HCT116 (cell line): Measurements from ENCODE around the gene FOXN3. TPM values are rescaled to one million over a fixed set of nuclear protein-coding genes. Genes with fewer than 3 reads are reported as not detected.

Experiments
- ATAC-seq: fragments of 200-7000 bp; cut with Tn5 transposase; 2 replicates; pipeline ENCODE4 v1.9.1; 2020; ENCODE audit warnings: mild to moderate bottlenecking, moderate library complexity
- BruUV-seq: library from RNA; stranded (reverse); fragments of 400-500 nt; replicated peaks from 2 replicates; lab custom pipeline; 2021; lab: Mats Ljungman, UMichigan
- CTCF ChIA-PET: fragments of 300-600 bp; sonication (Branson Sonifier 250); formaldehyde crosslinking; loops from one replicate; lab custom pipeline; 2021; ENCODE audit warnings: antibody characterized with exemption; lab: Charles Lee
- POLR2A ChIA-PET: fragments of 300-600, 350-600 bp; sonication (Branson Sonifier 250); formaldehyde crosslinking; loops from one replicate; lab custom pipeline; 2021; ENCODE audit warnings: antibody characterized with exemption; lab: Charles Lee
- RAD21 ChIA-PET, 2 experiments: fragments of 300-600 bp; sonication (Branson Sonifier 250); formaldehyde crosslinking; loops; one replicate each; lab custom pipeline; 2023; ENCODE audit warnings: low total read pairs in 2 of 2; ENCODE audit not compliant: uncharacterized antibody in 2 of 2, unreplicated experiment in 2 of 2, low non-redundant PET in 1 of 2; lab: Charles Lee
- DNase-seq: peaks from one replicate; pipeline ENCODE4 v3.0.0-alpha.2; 2010; ENCODE audit warnings: low read depth, low spot score
- H2AFZ ChIP-seq: fragments of 200-600 bp; shearing (Covaris generic), sonication (generic); 2 replicates; pipeline ENCODE4 v1.6.1; 2017; ENCODE audit warnings: low read depth, mixed run types, mixed read lengths, antibody characterized with exemption, low read length; ENCODE audit not compliant: poor library complexity, severe bottlenecking
- H3K27ac ChIP-seq: 2 replicates; pipeline ENCODE4 v1.5.1; 2012; ENCODE audit warnings: low read depth, low read length
- H3K27me3 ChIP-seq: fragments of 200-600 bp; sonication (generic); 2 replicates; pipeline ENCODE4 v1.6.1; 2016; ENCODE audit warnings: mixed run types, low read length, mixed read lengths; ENCODE audit not compliant: insufficient read depth
- H3K36me3 ChIP-seq, 2 experiments: fragments of 200-500 bp in 1 of 2; fragments of 200-600 bp in 1 of 2; sonication (Bioruptor generic) in 1 of 2; sonication (generic) in 1 of 2; 2 replicates each; pipeline versions ENCODE4 v1.5.1 to v1.6.1; 2014 to 2016; ENCODE audit warnings: low read length in 2 of 2, inconsistent platforms in 1 of 2, mixed read lengths in 1 of 2, mixed run types in 1 of 2; ENCODE audit not compliant: insufficient read depth in 2 of 2, control insufficient read depth in 1 of 2
- H3K4me1 ChIP-seq, 2 experiments: fragments of 200-600 bp in 1 of 2; sonication (generic) in 1 of 2; 2 replicates each; pipeline versions ENCODE4 v1.5.1 to v1.6.1; 2012 to 2017; ENCODE audit warnings: low read length in 2 of 2, inconsistent platforms in 1 of 2, mild to moderate bottlenecking in 1 of 2, mixed read lengths in 1 of 2, mixed run types in 1 of 2, moderate library complexity in 1 of 2; ENCODE audit not compliant: insufficient read depth in 2 of 2, control insufficient read depth in 1 of 2
- H3K4me2 ChIP-seq: fragments of 200-600 bp; sonication (generic); 2 replicates; pipeline ENCODE4 v1.6.1; 2017; ENCODE audit warnings: mixed run types, low read length, mixed read lengths
- H3K4me3 ChIP-seq, 2 experiments: fragments of 200-600 bp in 1 of 2; sonication (generic) in 1 of 2; replicated peaks in 1 of 2; 2 replicates each; pipeline ENCODE4 v1.5.1; 2011 to 2016; ENCODE audit warnings: low read length in 2 of 2, control low read depth in 1 of 2, low read depth in 1 of 2, mild to moderate bottlenecking in 1 of 2, mixed read lengths in 1 of 2, mixed run types in 1 of 2
- H3K79me2 ChIP-seq: fragments of 200-600 bp; sonication (generic); 2 replicates; pipeline ENCODE4 v1.6.1; 2017; ENCODE audit warnings: mild to moderate bottlenecking, mixed run types, low read length, moderate library complexity, mixed read lengths; ENCODE audit not compliant: insufficient read depth
- H3K9ac ChIP-seq: fragments of 200-600 bp; sonication (generic); 2 replicates; pipeline ENCODE4 v1.6.1; 2016; ENCODE audit warnings: low read length, mixed read lengths
- H3K9me2 ChIP-seq: fragments of 200-600 bp; sonication (generic), shearing (Covaris generic); 2 replicates; pipeline ENCODE4 v1.6.1; 2017; ENCODE audit warnings: mixed run types, mild to moderate bottlenecking, moderate library complexity; ENCODE audit not compliant: insufficient read depth
- H3K9me3 ChIP-seq, 2 experiments: fragments of 200-500 bp in 1 of 2; fragments of 200-600 bp in 1 of 2; sonication (Bioruptor generic) in 1 of 2; sonication (generic) in 1 of 2; 2 replicates each; pipeline ENCODE4 v1.6.1; 2014 to 2017; ENCODE audit warnings: low read length in 2 of 2, mixed read lengths in 2 of 2, inconsistent platforms in 1 of 2, low read depth in 1 of 2, mild to moderate bottlenecking in 1 of 2, mixed run types in 1 of 2, moderate library complexity in 1 of 2; ENCODE audit not compliant: control insufficient read depth in 1 of 2, insufficient read depth in 1 of 2
- H4K20me1 ChIP-seq: fragments of 200-600 bp; sonication (generic), shearing (Covaris generic); 2 replicates; pipeline ENCODE4 v1.6.1; 2017; ENCODE audit warnings: mixed run types, mild to moderate bottlenecking, moderate library complexity; ENCODE audit not compliant: insufficient read depth
- ELF1 ChIP-seq: IDR thresholded peaks from 2 replicates; pipeline ENCODE4 v1.6.1; 2012; ENCODE audit warnings: low read depth, borderline replicate concordance
- EZH2 ChIP-seq: fragments of 200-600 bp; sonication (generic); IDR thresholded peaks from 2 replicates; pipeline ENCODE4 v1.6.1; 2017; ENCODE audit warnings: antibody characterized with exemption, mixed run types
- EZH2phosphoT487 ChIP-seq: fragments of 200-600 bp; IDR thresholded peaks from 2 replicates; pipeline ENCODE4 v1.6.1; 2018; ENCODE audit warnings: antibody characterized with exemption, borderline replicate concordance
- FOSL1 ChIP-seq: IDR thresholded peaks from 2 replicates; pipeline ENCODE4 v1.6.1; 2012; ENCODE audit warnings: low read depth
- JUND ChIP-seq: IDR thresholded peaks from 2 replicates; pipeline ENCODE4 v1.6.1; 2012
- POLR2A ChIP-seq: IDR thresholded peaks from 2 replicates; pipeline ENCODE4 v1.7.0; 2011; ENCODE audit warnings: borderline replicate concordance; ENCODE audit not compliant: insufficient read depth, insufficient read length; ENCODE audit errors: extremely low read depth
- RAD21 ChIP-seq: IDR thresholded peaks from 2 replicates; pipeline ENCODE4 v1.6.1; 2012; ENCODE audit warnings: low read depth, mild to moderate bottlenecking
- SIN3A ChIP-seq: IDR thresholded peaks from 2 replicates; pipeline ENCODE4 v1.6.1; 2012; ENCODE audit warnings: low read depth
- SP1 ChIP-seq: IDR thresholded peaks from 2 replicates; pipeline ENCODE4 v1.6.1; 2012; ENCODE audit warnings: low read depth
- SRF ChIP-seq: IDR thresholded peaks from 2 replicates; pipeline ENCODE4 v1.6.1; 2012; ENCODE audit warnings: low read depth
- YY1 ChIP-seq: IDR thresholded peaks from 2 replicates; pipeline ENCODE4 v1.6.1; 2011; ENCODE audit warnings: low read length, low read depth, moderate library complexity, mild to moderate bottlenecking; ENCODE audit not compliant: insufficient replicate concordance; ENCODE audit errors: extremely low read depth
- ZFX ChIP-seq: fragments of 450-650 bp; IDR thresholded peaks from 2 replicates; pipeline ENCODE4 v1.6.1; 2017
- ZNF274 ChIP-seq: fragments of 200-500 bp; sonication (Bioruptor generic); IDR thresholded peaks from 2 replicates; pipeline ENCODE4 v1.6.1; 2014; ENCODE audit warnings: mild to moderate bottlenecking, low read depth, low read length, inconsistent platforms
- intact Hi-C: fragments of 100-400 bp; cut with micrococcal nuclease; formaldehyde crosslinking; loops from 2 replicates; pipeline ENCODE4 v1.10.0; 2022
- total RNA-seq: library from RNA; stranded (reverse); gene quantifications from one replicate; pipeline ENCODE4 v1.2.1, GENCODE V29; 2021; ENCODE audit not compliant: unreplicated experiment
- TF ChIP-seq, protein P1 (sequence below), 3 experiments: fragments of 200-600 bp in 1 of 3; sonication (generic) in 1 of 3; IDR thresholded peaks in 2 of 3; conservative IDR thresholded peaks in 1 of 3; 2 replicates each; pipeline ENCODE4 v1.5.1; 2012 to 2017; ENCODE audit warnings: low read depth in 2 of 3, low read length in 2 of 3, antibody characterized with exemption in 1 of 3, borderline replicate concordance in 1 of 3, control low read depth in 1 of 3, mild to moderate bottlenecking in 1 of 3, mixed read lengths in 1 of 3, mixed run types in 1 of 3, moderate library complexity in 1 of 3; ENCODE audit not compliant: insufficient read depth in 1 of 3
- TF ChIP-seq, protein P2 (sequence below): IDR thresholded peaks from 2 replicates; pipeline ENCODE4 v1.6.1; 2011; ENCODE audit warnings: mild to moderate bottlenecking, low read length, moderate library complexity; ENCODE audit not compliant: insufficient replicate concordance; ENCODE audit errors: extremely low read depth
- TF ChIP-seq, protein P3 (sequence below): IDR thresholded peaks from 2 replicates; pipeline ENCODE4 v1.6.1; 2012
- TF ChIP-seq, protein P4 (sequence below): IDR thresholded peaks from 2 replicates; pipeline ENCODE4 v1.6.1; 2012; ENCODE audit warnings: low read depth

The FOXN3 gene
- total RNA-seq, 1 experiment from 2014 or later = 20.0 TPM

DNA sequence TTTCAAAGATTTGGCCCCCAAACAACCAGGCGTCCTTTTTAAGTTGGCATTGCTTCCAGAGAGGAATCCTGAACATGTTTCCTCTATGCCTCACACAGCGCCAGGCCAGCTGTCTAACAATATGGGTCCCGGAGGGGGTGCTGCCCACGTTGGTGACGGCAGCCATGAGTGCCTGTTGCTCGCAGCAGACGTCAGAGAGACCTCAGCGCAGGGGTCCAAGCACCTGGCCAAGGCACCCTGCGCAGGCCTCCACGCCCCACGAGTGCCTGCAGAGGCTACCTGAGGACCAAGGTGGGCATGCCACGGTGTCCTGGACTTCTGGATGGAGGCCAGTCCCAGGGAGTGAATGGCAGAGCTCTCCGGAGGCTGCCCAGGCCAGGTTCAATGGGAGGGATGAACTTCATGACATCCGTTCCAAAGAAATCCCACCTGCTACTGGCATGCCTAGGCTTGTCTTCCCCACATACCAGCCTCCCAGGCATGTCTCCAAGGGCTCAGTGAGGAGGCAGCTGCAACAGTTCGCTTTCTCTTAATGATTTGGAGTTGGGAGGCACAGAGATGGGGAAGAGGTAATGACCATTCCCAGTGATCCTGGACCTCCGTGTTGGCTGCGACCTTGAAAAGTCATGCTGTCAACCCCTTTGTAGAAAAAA, 11.6 kb upstream of the FOXN3 start:
- ATAC-seq (no peak), DNase-seq (no peak)
- Histone ChIP-seq H3K27ac (no peak overlapping the region), H3K4me1 (peaks cover 19 to 33% of the 10 kb centered on the region in 2 experiments), H3K9ac (no peak overlapping the region), H3K4me2 (peak overlapping the region; percentile 10; the same call in 1 of the 2 replicates), H3K9me2 (no peaks in the 10 kb centered on the region), H3K4me3 (no peak overlapping the region), H3K36me3 (no peaks in the 10 kb centered on the region), H3K27me3 (0 out of 2 replicates have a peak, but pooled peaks cover 5% of the 10 kb centered on the region), H3K79me2 (no peaks in the 10 kb centered on the region), H2AFZ (no peak overlapping the region), H4K20me1 (no peaks in the 10 kb centered on the region), H3K9me3 (no peaks in the 10 kb centered on the region)
- ChIA-PET POLR2A (no interaction called here), CTCF (no interaction called here), RAD21 (no interaction called here)
- intact Hi-C loops = loop anchor here (10.0 kb wide), 1 partner anchor 526 kb away; the partner anchor contains the start of genes EFCAB11 and TDP1
- TF ChIP-seq RAD21 = no peak
- TF ChIP-seq, protein P1, sequence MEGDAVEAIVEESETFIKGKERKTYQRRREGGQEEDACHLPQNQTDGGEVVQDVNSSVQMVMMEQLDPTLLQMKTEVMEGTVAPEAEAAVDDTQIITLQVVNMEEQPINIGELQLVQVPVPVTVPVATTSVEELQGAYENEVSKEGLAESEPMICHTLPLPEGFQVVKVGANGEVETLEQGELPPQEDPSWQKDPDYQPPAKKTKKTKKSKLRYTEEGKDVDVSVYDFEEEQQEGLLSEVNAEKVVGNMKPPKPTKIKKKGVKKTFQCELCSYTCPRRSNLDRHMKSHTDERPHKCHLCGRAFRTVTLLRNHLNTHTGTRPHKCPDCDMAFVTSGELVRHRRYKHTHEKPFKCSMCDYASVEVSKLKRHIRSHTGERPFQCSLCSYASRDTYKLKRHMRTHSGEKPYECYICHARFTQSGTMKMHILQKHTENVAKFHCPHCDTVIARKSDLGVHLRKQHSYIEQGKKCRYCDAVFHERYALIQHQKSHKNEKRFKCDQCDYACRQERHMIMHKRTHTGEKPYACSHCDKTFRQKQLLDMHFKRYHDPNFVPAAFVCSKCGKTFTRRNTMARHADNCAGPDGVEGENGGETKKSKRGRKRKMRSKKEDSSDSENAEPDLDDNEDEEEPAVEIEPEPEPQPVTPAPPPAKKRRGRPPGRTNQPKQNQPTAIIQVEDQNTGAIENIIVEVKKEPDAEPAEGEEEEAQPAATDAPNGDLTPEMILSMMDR (IDR thresholded peaks at IDR 0.05 in 2 of 3, conservative IDR thresholded peaks at IDR 0.05 in 1 of 3; ENCODE audit: borderline replicate concordance in 1 of 3, insufficient read depth in 1 of 3, low read depth in 2 of 3, low read length in 2 of 3) = no peak
- TF ChIP-seq, protein P2, sequence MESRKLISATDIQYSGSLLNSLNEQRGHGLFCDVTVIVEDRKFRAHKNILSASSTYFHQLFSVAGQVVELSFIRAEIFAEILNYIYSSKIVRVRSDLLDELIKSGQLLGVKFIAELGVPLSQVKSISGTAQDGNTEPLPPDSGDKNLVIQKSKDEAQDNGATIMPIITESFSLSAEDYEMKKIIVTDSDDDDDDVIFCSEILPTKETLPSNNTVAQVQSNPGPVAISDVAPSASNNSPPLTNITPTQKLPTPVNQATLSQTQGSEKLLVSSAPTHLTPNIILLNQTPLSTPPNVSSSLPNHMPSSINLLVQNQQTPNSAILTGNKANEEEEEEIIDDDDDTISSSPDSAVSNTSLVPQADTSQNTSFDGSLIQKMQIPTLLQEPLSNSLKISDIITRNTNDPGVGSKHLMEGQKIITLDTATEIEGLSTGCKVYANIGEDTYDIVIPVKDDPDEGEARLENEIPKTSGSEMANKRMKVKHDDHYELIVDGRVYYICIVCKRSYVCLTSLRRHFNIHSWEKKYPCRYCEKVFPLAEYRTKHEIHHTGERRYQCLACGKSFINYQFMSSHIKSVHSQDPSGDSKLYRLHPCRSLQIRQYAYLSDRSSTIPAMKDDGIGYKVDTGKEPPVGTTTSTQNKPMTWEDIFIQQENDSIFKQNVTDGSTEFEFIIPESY = no peak
- TF ChIP-seq ZNF274 = no peak
- TF ChIP-seq FOSL1 = no peak
- no peak for TF ChIP-seq EZH2
- TF ChIP-seq, protein P3, sequence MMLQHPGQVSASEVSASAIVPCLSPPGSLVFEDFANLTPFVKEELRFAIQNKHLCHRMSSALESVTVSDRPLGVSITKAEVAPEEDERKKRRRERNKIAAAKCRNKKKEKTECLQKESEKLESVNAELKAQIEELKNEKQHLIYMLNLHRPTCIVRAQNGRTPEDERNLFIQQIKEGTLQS = no peak
- TF ChIP-seq EZH2phosphoT487 = no peak
- no peak for TF ChIP-seq JUND
- TF ChIP-seq ZFX = no peak
- no peak for TF ChIP-seq POLR2A
- no peak for TF ChIP-seq SIN3A
- no peak for TF ChIP-seq ELF1
- TF ChIP-seq SP1 = no peak
- TF ChIP-seq, protein P4, sequence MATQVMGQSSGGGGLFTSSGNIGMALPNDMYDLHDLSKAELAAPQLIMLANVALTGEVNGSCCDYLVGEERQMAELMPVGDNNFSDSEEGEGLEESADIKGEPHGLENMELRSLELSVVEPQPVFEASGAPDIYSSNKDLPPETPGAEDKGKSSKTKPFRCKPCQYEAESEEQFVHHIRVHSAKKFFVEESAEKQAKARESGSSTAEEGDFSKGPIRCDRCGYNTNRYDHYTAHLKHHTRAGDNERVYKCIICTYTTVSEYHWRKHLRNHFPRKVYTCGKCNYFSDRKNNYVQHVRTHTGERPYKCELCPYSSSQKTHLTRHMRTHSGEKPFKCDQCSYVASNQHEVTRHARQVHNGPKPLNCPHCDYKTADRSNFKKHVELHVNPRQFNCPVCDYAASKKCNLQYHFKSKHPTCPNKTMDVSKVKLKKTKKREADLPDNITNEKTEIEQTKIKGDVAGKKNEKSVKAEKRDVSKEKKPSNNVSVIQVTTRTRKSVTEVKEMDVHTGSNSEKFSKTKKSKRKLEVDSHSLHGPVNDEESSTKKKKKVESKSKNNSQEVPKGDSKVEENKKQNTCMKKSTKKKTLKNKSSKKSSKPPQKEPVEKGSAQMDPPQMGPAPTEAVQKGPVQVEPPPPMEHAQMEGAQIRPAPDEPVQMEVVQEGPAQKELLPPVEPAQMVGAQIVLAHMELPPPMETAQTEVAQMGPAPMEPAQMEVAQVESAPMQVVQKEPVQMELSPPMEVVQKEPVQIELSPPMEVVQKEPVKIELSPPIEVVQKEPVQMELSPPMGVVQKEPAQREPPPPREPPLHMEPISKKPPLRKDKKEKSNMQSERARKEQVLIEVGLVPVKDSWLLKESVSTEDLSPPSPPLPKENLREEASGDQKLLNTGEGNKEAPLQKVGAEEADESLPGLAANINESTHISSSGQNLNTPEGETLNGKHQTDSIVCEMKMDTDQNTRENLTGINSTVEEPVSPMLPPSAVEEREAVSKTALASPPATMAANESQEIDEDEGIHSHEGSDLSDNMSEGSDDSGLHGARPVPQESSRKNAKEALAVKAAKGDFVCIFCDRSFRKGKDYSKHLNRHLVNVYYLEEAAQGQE = no peak
- TF ChIP-seq YY1 = no peak
- TF ChIP-seq SRF = no peak
- BruUV-seq = no TSS peak
